Measurements from ENCODE around the gene MYO16.

DNA sequence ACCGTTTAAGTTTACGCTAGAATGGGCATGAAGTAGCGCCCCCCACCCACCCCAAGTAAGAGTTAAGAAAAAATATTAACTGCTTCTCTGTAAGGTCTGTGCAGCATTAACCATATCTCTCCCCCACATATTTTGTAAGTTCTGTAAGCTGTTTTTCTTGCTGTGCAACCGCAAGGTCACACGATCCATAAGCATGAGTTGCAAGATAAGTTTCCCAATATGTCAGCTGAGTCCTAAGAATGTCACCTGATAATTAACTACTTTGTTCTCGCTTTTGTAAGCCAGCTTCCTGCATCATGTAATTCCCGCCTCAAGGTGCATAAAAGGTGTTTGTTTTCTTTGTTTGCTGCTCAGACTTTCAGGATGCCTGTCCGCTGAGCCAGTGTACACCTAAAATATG lies 187.0 kb downstream of the MYO16 start:
- TF ChIP-seq, protein P1, sequence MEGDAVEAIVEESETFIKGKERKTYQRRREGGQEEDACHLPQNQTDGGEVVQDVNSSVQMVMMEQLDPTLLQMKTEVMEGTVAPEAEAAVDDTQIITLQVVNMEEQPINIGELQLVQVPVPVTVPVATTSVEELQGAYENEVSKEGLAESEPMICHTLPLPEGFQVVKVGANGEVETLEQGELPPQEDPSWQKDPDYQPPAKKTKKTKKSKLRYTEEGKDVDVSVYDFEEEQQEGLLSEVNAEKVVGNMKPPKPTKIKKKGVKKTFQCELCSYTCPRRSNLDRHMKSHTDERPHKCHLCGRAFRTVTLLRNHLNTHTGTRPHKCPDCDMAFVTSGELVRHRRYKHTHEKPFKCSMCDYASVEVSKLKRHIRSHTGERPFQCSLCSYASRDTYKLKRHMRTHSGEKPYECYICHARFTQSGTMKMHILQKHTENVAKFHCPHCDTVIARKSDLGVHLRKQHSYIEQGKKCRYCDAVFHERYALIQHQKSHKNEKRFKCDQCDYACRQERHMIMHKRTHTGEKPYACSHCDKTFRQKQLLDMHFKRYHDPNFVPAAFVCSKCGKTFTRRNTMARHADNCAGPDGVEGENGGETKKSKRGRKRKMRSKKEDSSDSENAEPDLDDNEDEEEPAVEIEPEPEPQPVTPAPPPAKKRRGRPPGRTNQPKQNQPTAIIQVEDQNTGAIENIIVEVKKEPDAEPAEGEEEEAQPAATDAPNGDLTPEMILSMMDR (IDR thresholded peaks at IDR 0.05), result no peak
- TF ChIP-seq POLR2A (IDR thresholded peaks at IDR 0.05), result no peak
